Measurements from ENCODE around the gene C2CD4B. TPM values are rescaled to one million over a fixed set of nuclear protein-coding genes. Genes with fewer than 3 reads are reported as not detected.
A peak's percentile ranks its signal among the peaks of the same experiment; 100 is the strongest.

The C2CD4B gene, protein sequence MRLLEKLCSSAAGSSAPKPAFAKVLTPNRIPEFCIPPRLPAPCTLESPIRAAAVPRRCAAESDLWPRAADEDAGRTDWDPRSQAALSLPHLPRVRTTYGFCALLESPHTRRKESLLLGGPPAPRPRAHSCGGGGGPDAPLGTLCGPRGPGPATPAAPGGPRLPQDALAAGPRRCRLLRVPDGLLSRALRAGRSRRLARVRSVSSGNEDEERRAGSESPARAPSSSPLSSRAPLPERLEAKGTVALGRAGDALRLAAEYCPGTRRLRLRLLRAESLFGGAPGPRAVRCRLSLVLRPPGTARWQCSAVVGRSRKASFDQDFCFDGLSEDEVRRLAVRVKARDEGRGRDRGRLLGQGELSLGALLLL
- 1 to 10 TPM in 1 of 3 donors, under 1 TPM in 2; 0.96 to 2.5 (median 0.98) TPM for total RNA-seq

DNA sequence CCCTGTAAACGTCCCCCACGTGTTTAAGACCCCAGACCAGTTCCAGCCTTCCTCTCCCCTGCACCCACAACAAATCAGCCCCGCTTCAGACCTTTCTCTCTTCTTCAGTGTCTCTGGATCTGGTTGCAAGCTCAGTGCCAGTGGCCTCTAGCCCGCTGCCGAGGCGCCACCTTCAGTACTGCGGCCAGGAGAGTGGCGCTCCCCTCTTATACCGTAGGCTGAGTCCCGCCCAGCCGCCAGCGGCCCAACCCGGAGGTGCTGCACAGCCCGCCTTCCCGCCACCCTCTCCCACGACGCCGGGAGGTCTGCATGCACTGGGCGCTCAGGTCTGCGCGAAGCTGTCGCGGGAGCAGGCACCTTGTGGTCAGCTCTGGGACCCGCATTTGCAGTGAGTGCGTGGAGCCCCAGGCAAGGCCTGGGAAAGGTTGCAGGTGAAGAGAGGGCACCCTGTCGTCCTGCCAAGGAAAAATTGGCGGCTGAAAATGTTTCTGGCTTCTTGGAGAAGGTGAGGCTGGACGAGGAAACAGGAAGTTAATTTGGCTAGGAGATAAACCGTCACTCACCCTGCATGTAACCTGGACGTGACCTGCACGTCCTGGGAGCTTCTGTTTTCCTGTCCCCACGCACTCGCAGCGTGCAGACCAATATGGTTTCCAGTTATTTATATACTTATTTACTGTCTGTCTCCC is at the start of gene C2CD4B:
TSS of gene C2CD4B (minus strand) at position 182 of the 689 bp plus-strand sequence. CDS start 301 bp downstream, outside the sequence.
- Histone ChIP-seq H3K27me3 (peaks cover 0 to 39% of the 10 kb centered on the region in 2 donors), H3K36me3 (no peaks in the 10 kb centered on the region), H3K27ac (peak within 1 kb of the TSS in 1 of 2 donors; percentile 53), H3K9me3 (no peaks in the 10 kb centered on the region), H3K4me1 (peaks cover 0 to 4% of the 10 kb centered on the region in 2 donors), H3K4me3 (peak within 1 kb of the TSS; percentile 44 to 69 (median 47))
- peak in 2 of 3 donors; percentile 33 to 36 for TF ChIP-seq POLR2AphosphoS5 (IDR thresholded peaks at IDR 0.05)
- TF ChIP-seq, protein P1, sequence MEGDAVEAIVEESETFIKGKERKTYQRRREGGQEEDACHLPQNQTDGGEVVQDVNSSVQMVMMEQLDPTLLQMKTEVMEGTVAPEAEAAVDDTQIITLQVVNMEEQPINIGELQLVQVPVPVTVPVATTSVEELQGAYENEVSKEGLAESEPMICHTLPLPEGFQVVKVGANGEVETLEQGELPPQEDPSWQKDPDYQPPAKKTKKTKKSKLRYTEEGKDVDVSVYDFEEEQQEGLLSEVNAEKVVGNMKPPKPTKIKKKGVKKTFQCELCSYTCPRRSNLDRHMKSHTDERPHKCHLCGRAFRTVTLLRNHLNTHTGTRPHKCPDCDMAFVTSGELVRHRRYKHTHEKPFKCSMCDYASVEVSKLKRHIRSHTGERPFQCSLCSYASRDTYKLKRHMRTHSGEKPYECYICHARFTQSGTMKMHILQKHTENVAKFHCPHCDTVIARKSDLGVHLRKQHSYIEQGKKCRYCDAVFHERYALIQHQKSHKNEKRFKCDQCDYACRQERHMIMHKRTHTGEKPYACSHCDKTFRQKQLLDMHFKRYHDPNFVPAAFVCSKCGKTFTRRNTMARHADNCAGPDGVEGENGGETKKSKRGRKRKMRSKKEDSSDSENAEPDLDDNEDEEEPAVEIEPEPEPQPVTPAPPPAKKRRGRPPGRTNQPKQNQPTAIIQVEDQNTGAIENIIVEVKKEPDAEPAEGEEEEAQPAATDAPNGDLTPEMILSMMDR (IDR thresholded peaks at IDR 0.05), result peak in 1 of 3 donors; percentile 14
- no peak for TF ChIP-seq POLR2A (IDR thresholded peaks at IDR 0.05)
- peak in 1 of 2 donors; percentile 62 for DNase-seq (ENCODE audit: low spot score in 2 of 2)
- intact Hi-C loops (cut with DNase I; ENCODE audit: low total_unique reads), result no loop called here

DNA sequence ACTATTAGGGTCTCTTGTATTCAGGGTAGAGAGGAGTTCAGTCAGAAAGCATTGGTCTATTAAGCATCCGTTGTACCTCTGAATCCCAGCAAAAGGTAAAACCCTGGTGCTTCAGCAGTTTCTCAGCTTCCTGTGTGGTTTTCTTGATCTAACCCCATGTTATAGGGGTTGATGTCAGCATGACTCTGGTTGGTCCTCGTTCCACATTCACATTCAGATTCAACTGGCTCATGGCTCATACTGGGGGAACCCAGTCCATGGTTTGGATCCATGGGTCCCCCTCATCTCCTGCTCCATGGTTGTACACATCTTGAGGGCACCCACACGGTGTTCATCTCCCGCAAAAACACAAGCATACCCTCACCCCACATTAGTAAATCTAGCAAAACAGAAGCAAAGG is 47.7 kb upstream of the C2CD4B start:
- Histone ChIP-seq H3K4me1 (no peaks in the 10 kb centered on the region), H3K9me3 (peaks cover 5 to 36% of the 10 kb centered on the region in 2 donors), H3K27me3 (no peaks in the 10 kb centered on the region), H3K36me3 (no peaks in the 10 kb centered on the region), H3K27ac (no peak overlapping the region), H3K4me3 (no peak overlapping the region)
- intact Hi-C loops (cut with DNase I; ENCODE audit: low total_unique reads), result no loop called here
- TF ChIP-seq, protein P1 (IDR thresholded peaks at IDR 0.05), result no peak
- TF ChIP-seq POLR2A (IDR thresholded peaks at IDR 0.05), result no peak
- no peak for TF ChIP-seq POLR2AphosphoS5 (IDR thresholded peaks at IDR 0.05)
- DNase-seq (ENCODE audit: low spot score in 2 of 2), result no peak

DNA sequence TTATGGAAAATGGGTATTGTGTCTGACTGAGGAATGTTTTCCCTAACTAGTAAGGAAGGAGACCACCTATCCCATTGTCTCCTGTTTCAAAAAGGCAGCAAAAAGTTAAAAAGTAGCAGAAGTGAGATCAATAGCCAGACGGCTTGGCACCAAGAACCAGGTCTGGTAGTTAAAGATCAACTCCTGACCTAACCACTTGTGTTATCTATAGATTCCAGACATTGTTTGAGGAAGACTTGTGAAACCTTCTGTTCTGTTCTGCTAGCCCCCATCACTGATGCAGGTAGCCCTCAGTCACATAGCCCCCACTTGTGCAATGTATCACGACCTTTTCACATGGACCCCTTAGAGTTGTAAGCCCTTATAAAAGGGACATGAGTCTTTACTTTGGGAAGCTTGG is 46.3 kb upstream of the C2CD4B start:
- H3K4me3 ChIP-seq, result no peak overlapping the region
- H3K9me3 ChIP-seq, result peaks cover 0 to 30% of the 10 kb centered on the region in 2 donors
- DNase-seq (ENCODE audit: low spot score in 2 of 2), result no peak
- H3K27ac ChIP-seq, result no peak overlapping the region
- TF ChIP-seq POLR2A (IDR thresholded peaks at IDR 0.05) (no peak), POLR2AphosphoS5 (IDR thresholded peaks at IDR 0.05) (no peak)
- TF ChIP-seq, protein P1 (IDR thresholded peaks at IDR 0.05), result no peak
- H3K36me3 ChIP-seq, result no peaks in the 10 kb centered on the region
- no peaks in the 10 kb centered on the region for H3K4me1 ChIP-seq
- no peaks in the 10 kb centered on the region for H3K27me3 ChIP-seq
- intact Hi-C loops (cut with DNase I; ENCODE audit: low total_unique reads), result no loop called here

DNA sequence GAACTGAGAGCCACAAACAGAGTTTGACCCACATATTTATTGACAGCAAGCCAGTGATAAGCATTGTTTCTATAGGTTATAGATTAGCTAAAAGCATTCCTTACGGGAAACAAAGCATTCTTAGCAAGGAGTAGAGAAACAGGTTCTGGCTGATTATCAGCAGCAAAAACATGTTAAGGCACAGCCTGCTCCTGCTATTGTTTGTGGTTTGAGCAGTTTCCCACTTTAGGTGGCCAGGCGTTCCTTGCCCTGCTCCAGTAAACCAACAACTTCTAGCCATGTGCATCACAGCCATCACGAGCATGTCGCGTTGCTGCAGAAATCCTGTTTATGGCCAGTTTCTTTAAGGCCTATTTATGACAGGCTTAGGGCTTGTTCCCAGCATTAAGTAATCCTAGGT is 44.7 kb upstream of the C2CD4B start:
- H3K4me1 ChIP-seq, result no peaks in the 10 kb centered on the region
- intact Hi-C loops (cut with DNase I; ENCODE audit: low total_unique reads), result no loop called here
- no peaks in the 10 kb centered on the region for H3K36me3 ChIP-seq
- H3K9me3 ChIP-seq, result peaks cover 0 to 18% of the 10 kb centered on the region in 2 donors
- TF ChIP-seq, protein P1 (IDR thresholded peaks at IDR 0.05), result no peak
- TF ChIP-seq POLR2AphosphoS5 (IDR thresholded peaks at IDR 0.05) (no peak), POLR2A (IDR thresholded peaks at IDR 0.05) (no peak)
- no peak overlapping the region for H3K4me3 ChIP-seq
- DNase-seq (ENCODE audit: low spot score in 2 of 2), result no peak
- no peaks in the 10 kb centered on the region for H3K27me3 ChIP-seq
- no peak overlapping the region for H3K27ac ChIP-seq

DNA sequence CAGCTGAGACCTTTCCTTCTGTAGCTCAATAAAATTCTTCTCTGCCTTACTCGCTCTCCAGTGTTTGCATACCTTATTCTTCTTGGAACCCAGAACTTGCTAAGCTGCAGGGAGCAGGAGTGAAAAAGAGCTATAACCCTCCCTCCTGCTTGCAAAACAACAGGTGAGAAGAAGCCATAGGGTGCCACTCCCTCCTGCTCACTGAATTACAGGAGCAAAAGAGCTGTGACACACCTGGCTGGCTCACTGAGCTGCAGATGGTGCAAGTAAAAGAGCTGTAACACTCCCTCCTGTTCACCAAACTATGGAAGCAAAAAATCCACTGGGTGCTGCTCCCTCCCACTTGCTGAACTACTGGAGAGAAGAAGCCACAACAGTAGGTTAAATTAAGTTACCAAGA is 44.2 kb upstream of the C2CD4B start:
- Histone ChIP-seq H3K36me3 (no peaks in the 10 kb centered on the region), H3K9me3 (peaks cover 0 to 18% of the 10 kb centered on the region in 2 donors), H3K27me3 (no peaks in the 10 kb centered on the region), H3K4me1 (no peaks in the 10 kb centered on the region), H3K4me3 (no peak overlapping the region), H3K27ac (no peak overlapping the region)
- no peak for TF ChIP-seq POLR2A (IDR thresholded peaks at IDR 0.05)
- TF ChIP-seq, protein P1 (IDR thresholded peaks at IDR 0.05), result no peak
- no peak for TF ChIP-seq POLR2AphosphoS5 (IDR thresholded peaks at IDR 0.05)
- intact Hi-C loops (cut with DNase I; ENCODE audit: low total_unique reads), result no loop called here
- no peak for DNase-seq (ENCODE audit: low spot score in 2 of 2)

All from breast epithelium (tissue), 4 donors.